OCI-M1 (cell line): ENCODE measurements around the gene UBL4B.
A peak's percentile ranks its signal among the peaks of the same experiment; 100 is the strongest.

Experiments used
- DNase-seq: peaks from one replicate; lab custom pipeline; 2025; lab: John Stamatoyannopoulos, UW

UBL4B gene

GRCh38 chr1:110114784-110115183 lies 2.5 kb downstream of the UBL4B start:
- DNase-seq: no peak

GRCh38 chr1:110118636-110119396 lies 6.6 kb downstream of the UBL4B start:
- DNase-seq: no peak

- DNase-seq: no peak
Measured at GRCh38 chr1:110119843-110120242, 7.6 kb downstream of the UBL4B start.

GRCh38 chr1:110120960-110121561 lies 8.8 kb downstream of the UBL4B start:
- DNase-seq: no peak

GRCh38 chr1:110123224-110123623 lies 11.0 kb downstream of the UBL4B start:
- no peak for DNase-seq

- no peak for DNase-seq
Measured at GRCh38 chr1:110125810-110126209, 13.6 kb downstream of the UBL4B start.

- DNase-seq: no peak
Measured at GRCh38 chr1:110130113-110130591, 17.9 kb downstream of the UBL4B start.

- DNase-seq: no peak
Measured at GRCh38 chr1:110130989-110131388, 18.7 kb downstream of the UBL4B start.

- DNase-seq: no peak
Measured at GRCh38 chr1:110132682-110133081, 20.4 kb downstream of the UBL4B start.

GRCh38 chr1:110133436-110133835 lies 21.2 kb downstream of the UBL4B start:
- no peak for DNase-seq

- DNase-seq: no peak
Measured at GRCh38 chr1:110134050-110134595, 21.9 kb downstream of the UBL4B start.

- no peak for DNase-seq
Measured at GRCh38 chr1:110135246-110135645, 23.0 kb downstream of the UBL4B start.

GRCh38 chr1:110135666-110136065 lies 23.4 kb downstream of the UBL4B start:
- DNase-seq: no peak

- no peak for DNase-seq
Measured at GRCh38 chr1:110136911-110137310, 24.7 kb downstream of the UBL4B start.

- no peak for DNase-seq
Measured at GRCh38 chr1:110138956-110139355, 26.7 kb downstream of the UBL4B start.

GRCh38 chr1:110144366-110144765 lies 32.1 kb downstream of the UBL4B start:
- peak; percentile 23 for DNase-seq

- peak; percentile 31 for DNase-seq
Measured at GRCh38 chr1:110148961-110149360, 36.7 kb downstream of the UBL4B start.

GRCh38 chr1:110150330-110151174 lies 38.3 kb downstream of the UBL4B start, which contains the start of gene SLC6A17:
SLC6A17 (plus strand) TSS chr1:110150494; CDS start chr1:110166930, 16,436 bp downstream.
- DNase-seq: no peak

- no peak for DNase-seq
Measured at GRCh38 chr1:110151175-110151669, 39.0 kb downstream of the UBL4B start.

- no peak for DNase-seq
Measured at GRCh38 chr1:110152133-110152785, 40.0 kb downstream of the UBL4B start.

GRCh38 chr1:110153407-110153950 lies 41.2 kb downstream of the UBL4B start:
- DNase-seq: no peak
